Neural progenitor cell (in vitro differentiated cells): ENCODE measurements around the gene ARID2. TPM values are rescaled to one million over a fixed set of nuclear protein-coding genes. Genes with fewer than 3 reads are reported as not detected.

Experiments
- DNase-seq: peaks from one replicate; pipeline ENCODE4 v3.0.0-alpha.2; 2016; ENCODE audit warnings: low spot score
- H2AFZ ChIP-seq: fragments of 200-600 bp; sonication (generic); replicated peaks from 2 replicates; pipeline ENCODE4 v1.6.1; 2016; ENCODE audit warnings: antibody characterized with exemption
- H3F3A ChIP-seq: fragments of 200-600 bp; sonication (generic); 2 replicates; pipeline ENCODE4 v1.6.1; 2016; ENCODE audit warnings: antibody characterized with exemption, low read depth
- H3K27ac ChIP-seq: fragments of 200-600 bp; sonication (generic); 2 replicates; pipeline ENCODE4 v1.5.1; 2016; ENCODE audit warnings: mild to moderate bottlenecking
- H3K27me3 ChIP-seq: fragments of 200-600 bp; sonication (generic); 2 replicates; pipeline ENCODE4 v1.6.1; 2016; ENCODE audit warnings: mild to moderate bottlenecking, moderate library complexity
- H3K36me3 ChIP-seq: fragments of 200-600 bp; sonication (generic); 2 replicates; pipeline ENCODE4 v1.5.1; 2016
- H3K4me1 ChIP-seq: fragments of 200-600 bp; sonication (generic); 2 replicates; pipeline ENCODE4 v1.6.1; 2016; ENCODE audit warnings: mixed run types
- H3K4me2 ChIP-seq: fragments of 200-600 bp; sonication (generic); 2 replicates; pipeline ENCODE4 v1.6.1; 2016
- H3K4me3 ChIP-seq: fragments of 200-600 bp; sonication (generic); 2 replicates; pipeline ENCODE4 v1.5.1; 2016
- H3K79me2 ChIP-seq: fragments of 200-600 bp; sonication (generic); 2 replicates; pipeline ENCODE4 v1.6.1; 2016; ENCODE audit warnings: low read depth
- H3K9ac ChIP-seq: fragments of 200-600 bp; sonication (generic); 2 replicates; pipeline ENCODE4 v1.6.1; 2016
- H3K9me3 ChIP-seq: fragments of 200-600 bp; sonication (generic); 2 replicates; pipeline ENCODE4 v1.5.1; 2016; ENCODE audit warnings: low read depth
- H4K20me1 ChIP-seq: fragments of 200-600 bp; sonication (generic); 2 replicates; pipeline ENCODE4 v1.6.1; 2016; ENCODE audit warnings: low read depth
- H3K27ac Mint-ChIP-seq: 3 replicates; pipeline ENCODE4 v1.8.0; 2021; ENCODE audit warnings: mixed read lengths
- H3K27me3 Mint-ChIP-seq: 2 replicates; pipeline ENCODE4 v1.8.0; 2022; ENCODE audit warnings: low read depth, mild to moderate bottlenecking, inconsistent platforms, moderate library complexity, mixed read lengths; ENCODE audit not compliant: insufficient read depth
- H3K36me3 Mint-ChIP-seq: 3 replicates; pipeline ENCODE4 v1.8.0; 2021; ENCODE audit warnings: mixed read lengths
- H3K4me1 Mint-ChIP-seq: 3 replicates; pipeline ENCODE4 v1.8.0; 2021; ENCODE audit warnings: mixed read lengths
- H3K4me3 Mint-ChIP-seq: 3 replicates; pipeline ENCODE4 v1.8.0; 2021; ENCODE audit warnings: mild to moderate bottlenecking, moderate library complexity, mixed read lengths
- H3K9me3 Mint-ChIP-seq: 3 replicates; pipeline ENCODE4 v1.8.0; 2020; ENCODE audit warnings: mixed read lengths
- CTCF ChIP-seq: fragments of 200-600 bp; sonication (generic); IDR thresholded peaks from 2 replicates; pipeline ENCODE4 v1.5.1; 2017; ENCODE audit warnings: antibody characterized with exemption, mild to moderate bottlenecking
- EZH2 ChIP-seq: fragments of 200-600 bp; sonication (generic); IDR thresholded peaks from 2 replicates; pipeline ENCODE4 v1.6.1; 2017; ENCODE audit warnings: antibody characterized with exemption, mild to moderate bottlenecking, moderate library complexity
- EZH2phosphoT487 ChIP-seq: fragments of 200-600 bp; sonication (generic); IDR thresholded peaks from 2 replicates; pipeline ENCODE4 v1.6.1; 2017; ENCODE audit warnings: antibody characterized with exemption
- total RNA-seq: library from RNA; depleted of rRNA; stranded (reverse); fragments of >200 nt; gene quantifications from 2 replicates; pipeline ENCODE4 v1.2.3, GENCODE V29; 2015; ENCODE audit warnings: low replicate concordance

Gene ARID2
- total RNA-seq, 1 donor from 2014 or later = 86.4 TPM

GRCh38 chr12:45743247-45743646 lies 13.7 kb downstream of the ARID2 start:
- H3K4me1 ChIP-seq = peaks cover 5% of the 10 kb centered on the region
- H3F3A ChIP-seq = no peaks in the 10 kb centered on the region
- H3K27me3 Mint-ChIP-seq = peaks cover 2% of the 10 kb centered on the region
- peaks cover 58% of the 10 kb centered on the region for H3K36me3 Mint-ChIP-seq
- no peak for TF ChIP-seq EZH2phosphoT487
- no peak for TF ChIP-seq EZH2
- no peak for TF ChIP-seq CTCF
- no peak overlapping the region for H3K9ac ChIP-seq
- peaks cover 35% of the 10 kb centered on the region for H3K36me3 ChIP-seq
- H3K9me3 Mint-ChIP-seq = peaks cover 44% of the 10 kb centered on the region
- no peak overlapping the region for H3K27ac Mint-ChIP-seq
- no peaks in the 10 kb centered on the region for H3K27me3 ChIP-seq
- no peak overlapping the region for H3K4me3 ChIP-seq
- H3K9me3 ChIP-seq = peaks cover 11% of the 10 kb centered on the region
- H3K79me2 ChIP-seq = peaks cover 100% of the 10 kb centered on the region
- peaks cover 28% of the 10 kb centered on the region for H4K20me1 ChIP-seq
- no peak overlapping the region for H3K4me3 Mint-ChIP-seq
- H3K4me2 ChIP-seq = no peak overlapping the region
- DNase-seq = no peak
- no peak overlapping the region for H3K27ac ChIP-seq
- no peaks in the 10 kb centered on the region for H3K4me1 Mint-ChIP-seq
- no peak overlapping the region for H2AFZ ChIP-seq

- no peak overlapping the region for H3K27ac ChIP-seq
- Mint-ChIP-seq H3K4me1 (no peaks in the 10 kb centered on the region), H3K36me3 (peaks cover 65% of the 10 kb centered on the region), H3K9me3 (peaks cover 37% of the 10 kb centered on the region), H3K4me3 (no peak overlapping the region), H3K27ac (no peak overlapping the region), H3K27me3 (peaks cover 2% of the 10 kb centered on the region)
- peaks cover 6% of the 10 kb centered on the region for H3K4me1 ChIP-seq
- no peaks in the 10 kb centered on the region for H3K27me3 ChIP-seq
- H2AFZ ChIP-seq = no peak overlapping the region
- peaks cover 44% of the 10 kb centered on the region for H4K20me1 ChIP-seq
- no peaks in the 10 kb centered on the region for H3F3A ChIP-seq
- H3K79me2 ChIP-seq = peaks cover 100% of the 10 kb centered on the region
- H3K9ac ChIP-seq = no peak overlapping the region
- H3K4me3 ChIP-seq = no peak overlapping the region
- no peak overlapping the region for H3K4me2 ChIP-seq
- peaks cover 28% of the 10 kb centered on the region for H3K36me3 ChIP-seq
- peaks cover 11% of the 10 kb centered on the region for H3K9me3 ChIP-seq
- DNase-seq = no peak
- no peak for TF ChIP-seq EZH2
- peak; percentile 21 for TF ChIP-seq CTCF
Measured at GRCh38 chr12:45745861-45746277, 16.4 kb downstream of the ARID2 start.

- Histone ChIP-seq H3K9me3 (no peaks in the 10 kb centered on the region), H4K20me1 (peaks cover 94% of the 10 kb centered on the region), H3K27ac (peak overlapping the region; percentile 65), H3K4me2 (no peak overlapping the region), H3K9ac (no peak overlapping the region), H3K79me2 (peaks cover 100% of the 10 kb centered on the region), H3K4me1 (peaks cover 16% of the 10 kb centered on the region), H3K27me3 (no peaks in the 10 kb centered on the region), H3K36me3 (peaks cover 3% of the 10 kb centered on the region), H2AFZ (no peak overlapping the region), H3F3A (peaks cover 19% of the 10 kb centered on the region), H3K4me3 (no peak overlapping the region)
- Mint-ChIP-seq H3K27ac (no peak overlapping the region), H3K4me1 (peaks cover 4% of the 10 kb centered on the region), H3K27me3 (no peaks in the 10 kb centered on the region), H3K36me3 (peaks cover 23% of the 10 kb centered on the region), H3K4me3 (no peak overlapping the region), H3K9me3 (no peaks in the 10 kb centered on the region)
- no peak for DNase-seq
- TF ChIP-seq EZH2 = no peak
- TF ChIP-seq EZH2phosphoT487 = no peak
- no peak for TF ChIP-seq CTCF
Measured at GRCh38 chr12:45756666-45757065, 27.2 kb downstream of the ARID2 start.
